HepG2 (cell line): ENCODE measurements around the gene ZBP1.

Experiments used
- ATF7 ChIP-seq, 2 experiments: fragments of 450-650 bp in 1 of 2; sonication (generic) in 1 of 2; formaldehyde crosslinking in 1 of 2; IDR thresholded peaks; 2 replicates each; pipeline versions ENCODE4 v1.4.0 to v1.6.1; 2016 to 2020; ENCODE audit warnings: antibody characterized with exemption in 1 of 2, mild to moderate bottlenecking in 1 of 2, missing genetic modification reagents in 1 of 2
- POLR2AphosphoS5 ChIP-seq: IDR thresholded peaks from 2 replicates; pipeline ENCODE4 v1.6.1; 2012; ENCODE audit warnings: low read depth, low read length

DNA sequence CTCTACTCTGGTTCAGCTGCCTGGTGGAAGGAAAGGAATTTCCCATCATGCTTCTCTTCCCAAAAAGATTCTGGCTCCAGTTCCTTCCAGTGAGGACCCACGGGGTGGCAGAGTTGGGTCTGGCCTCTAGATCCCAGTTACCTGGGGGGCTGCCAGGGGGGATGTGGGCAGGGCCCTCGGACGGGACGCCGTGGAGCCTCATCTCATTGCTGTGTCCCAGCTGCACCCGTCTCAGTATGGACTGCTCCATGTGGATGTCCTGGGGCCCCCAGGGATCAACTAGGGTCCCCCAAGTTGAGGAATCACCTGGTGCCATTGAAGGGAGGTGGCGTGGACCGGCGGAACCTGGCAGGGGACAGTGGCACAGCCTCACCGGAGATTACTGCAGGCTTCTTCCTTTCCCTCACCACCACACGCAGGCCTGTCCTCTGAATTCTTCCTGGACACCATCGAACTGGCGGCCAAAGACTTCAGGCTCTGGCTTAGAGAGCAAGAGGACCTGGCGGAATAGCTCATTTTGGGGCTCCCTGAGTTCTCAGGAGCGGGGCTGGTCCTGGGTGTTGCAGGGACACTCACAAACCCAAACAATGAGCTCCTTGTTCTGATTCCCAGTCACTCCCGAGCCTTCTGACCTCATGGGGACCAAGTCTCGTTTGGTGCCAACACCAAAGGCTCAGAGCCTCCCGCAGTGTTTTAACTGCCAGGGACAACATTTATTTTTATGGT, 8.5 kb downstream of the ZBP1 start:
- TF ChIP-seq POLR2AphosphoS5 (no peak), ATF7 (IDR thresholded peaks at IDR 0.05) (no peak), ATF7 (CRISPR knock-in tag; IDR thresholded peaks at IDR 0.05) (no peak)
